Measurements from ENCODE around the gene DCAF4. TPM values are rescaled to one million over a fixed set of nuclear protein-coding genes. Genes with fewer than 3 reads are reported as not detected.

The DCAF4 gene
- total RNA-seq, 2 donors from 2014 or later, result 8.9 to 29.6 TPM

GRCh38 chr14:72880164-72880563 lies 46.1 kb upstream of the DCAF4 start:
- no peaks in the 10 kb centered on the region for H3K27me3 ChIP-seq (replicated peaks; ENCODE audit: insufficient read depth)
- no peak for TF ChIP-seq CTCF (IDR thresholded peaks at IDR 0.05)
- TF ChIP-seq POLR2AphosphoS5 (IDR thresholded peaks at IDR 0.05), result no peak
- no peak for TF ChIP-seq POLR2A (IDR thresholded peaks at IDR 0.05)
- no peaks in the 10 kb centered on the region for H3K9me3 ChIP-seq
- no peaks in the 10 kb centered on the region for H3K36me3 ChIP-seq
- intact Hi-C loops (cut with DNase I), result no loop called here
- whole genome bisulfite sequencing, result 93% methylated on average over 2 of the region's 2 CpGs
- no peak for DNase-seq (ENCODE audit: low spot score)
- H3K4me1 ChIP-seq (replicated peaks), result no peaks in the 10 kb centered on the region
- no peak overlapping the region for H3K4me3 ChIP-seq
- H3K27ac ChIP-seq, result no peak overlapping the region

GRCh38 chr14:72880820-72881219 lies 45.4 kb upstream of the DCAF4 start:
- TF ChIP-seq POLR2A (IDR thresholded peaks at IDR 0.05) (no peak), CTCF (IDR thresholded peaks at IDR 0.05) (no peak), POLR2AphosphoS5 (IDR thresholded peaks at IDR 0.05) (no peak)
- Histone ChIP-seq H3K9me3 (no peaks in the 10 kb centered on the region), H3K4me3 (no peak overlapping the region), H3K4me1 (replicated peaks) (no peaks in the 10 kb centered on the region), H3K36me3 (no peaks in the 10 kb centered on the region), H3K27ac (no peak overlapping the region), H3K27me3 (replicated peaks; ENCODE audit: insufficient read depth) (no peaks in the 10 kb centered on the region)
- 84% methylated on average over 2 of the region's 2 CpGs for WGBS
- DNase-seq (ENCODE audit: low spot score), result no peak
- intact Hi-C loops (cut with DNase I), result no loop called here

DNA sequence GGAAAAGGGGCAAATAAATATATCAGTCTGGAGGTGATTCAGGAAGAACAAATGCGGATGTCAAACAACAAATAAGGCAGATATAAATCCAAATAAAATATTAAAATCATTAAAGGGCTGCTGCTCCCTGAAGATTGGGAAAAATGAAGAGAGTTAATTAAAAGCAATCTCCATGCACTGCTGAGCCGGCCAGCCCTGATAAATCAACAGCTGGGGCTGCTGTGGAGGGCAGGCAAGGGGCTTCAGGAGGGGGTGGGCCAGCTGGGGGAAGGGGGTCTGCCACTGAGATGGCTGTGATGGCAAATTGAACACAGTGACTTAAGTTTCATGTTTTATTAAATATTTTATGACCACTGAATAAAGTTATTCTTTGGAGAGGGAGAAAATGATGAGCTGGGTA lies 44.7 kb upstream of the DCAF4 start:
- Histone ChIP-seq H3K4me1 (replicated peaks) (no peaks in the 10 kb centered on the region), H3K27ac (no peak overlapping the region), H3K27me3 (replicated peaks; ENCODE audit: insufficient read depth) (no peaks in the 10 kb centered on the region), H3K9me3 (no peaks in the 10 kb centered on the region), H3K36me3 (no peaks in the 10 kb centered on the region), H3K4me3 (no peak overlapping the region)
- TF ChIP-seq CTCF (IDR thresholded peaks at IDR 0.05), result no peak
- no peak for TF ChIP-seq POLR2AphosphoS5 (IDR thresholded peaks at IDR 0.05)
- TF ChIP-seq POLR2A (IDR thresholded peaks at IDR 0.05), result no peak
- intact Hi-C loops (cut with DNase I), result no loop called here
- WGBS, result 70% methylated on average over 2 of the region's 2 CpGs
- DNase-seq (ENCODE audit: low spot score), result no peak

GRCh38 chr14:72882047-72882446 lies 44.2 kb upstream of the DCAF4 start:
- intact Hi-C loops (cut with DNase I), result no loop called here
- no peak overlapping the region for H3K4me3 ChIP-seq
- no peaks in the 10 kb centered on the region for H3K9me3 ChIP-seq
- no peak for TF ChIP-seq POLR2AphosphoS5 (IDR thresholded peaks at IDR 0.05)
- no peak for TF ChIP-seq POLR2A (IDR thresholded peaks at IDR 0.05)
- TF ChIP-seq CTCF (IDR thresholded peaks at IDR 0.05), result no peak
- H3K27ac ChIP-seq, result no peak overlapping the region
- DNase-seq (ENCODE audit: low spot score), result no peak
- WGBS, result 75% methylated on average over 1 of the region's 1 CpG
- no peaks in the 10 kb centered on the region for H3K4me1 ChIP-seq (replicated peaks)
- H3K27me3 ChIP-seq (replicated peaks; ENCODE audit: insufficient read depth), result no peaks in the 10 kb centered on the region
- H3K36me3 ChIP-seq, result no peaks in the 10 kb centered on the region

DNA sequence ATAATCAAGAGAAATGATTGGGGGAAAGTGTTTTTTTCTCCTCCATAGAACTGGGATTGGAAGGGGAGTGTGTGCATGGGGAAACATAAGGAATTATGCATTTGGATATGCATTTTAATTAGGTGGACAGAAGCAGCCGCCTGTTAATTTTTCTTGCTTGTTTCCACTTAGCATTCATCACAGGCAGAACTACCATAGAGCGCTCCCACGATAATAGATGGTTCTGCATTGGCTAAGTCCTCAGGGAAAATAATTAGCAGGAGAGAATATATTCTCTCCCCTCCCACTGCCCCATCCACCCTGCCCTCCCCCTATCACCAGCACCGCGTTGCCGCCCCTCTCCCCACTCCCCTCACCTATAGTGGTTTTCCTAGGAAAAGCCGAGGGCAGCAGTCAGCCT lies 43.8 kb upstream of the DCAF4 start:
- intact Hi-C loops (cut with DNase I), result no loop called here
- H3K4me3 ChIP-seq, result no peak overlapping the region
- TF ChIP-seq POLR2A (IDR thresholded peaks at IDR 0.05), result no peak
- no peak for TF ChIP-seq CTCF (IDR thresholded peaks at IDR 0.05)
- TF ChIP-seq POLR2AphosphoS5 (IDR thresholded peaks at IDR 0.05), result no peak
- H3K36me3 ChIP-seq, result no peaks in the 10 kb centered on the region
- no peak for DNase-seq (ENCODE audit: low spot score)
- no peaks in the 10 kb centered on the region for H3K9me3 ChIP-seq
- no peaks in the 10 kb centered on the region for H3K4me1 ChIP-seq (replicated peaks)
- WGBS, result 55% methylated on average over 7 of the region's 7 CpGs
- no peaks in the 10 kb centered on the region for H3K27me3 ChIP-seq (replicated peaks; ENCODE audit: insufficient read depth)
- H3K27ac ChIP-seq, result no peak overlapping the region
